K562 (cell line): ENCODE measurements around the gene TBX1. TPM values are rescaled to one million over a fixed set of nuclear protein-coding genes. Genes with fewer than 3 reads are reported as not detected.

ENCODE experiments used
- CBFA2T2 ChIP-seq: fragments of 450-650 bp; conservative IDR thresholded peaks from 2 replicates; pipeline ENCODE4 v1.6.1; 2017; ENCODE audit warnings: mild to moderate bottlenecking
- CCAR2 ChIP-seq: fragments of 200-400 bp; formaldehyde crosslinking; IDR thresholded peaks from 2 replicates; pipeline ENCODE4 v1.6.1; 2017; ENCODE audit warnings: mild to moderate bottlenecking, low read depth, low read length
- COPS2 ChIP-seq: fragments of 450-650 bp; conservative IDR thresholded peaks from 2 replicates; pipeline ENCODE4 v1.6.1; 2016; ENCODE audit warnings: mild to moderate bottlenecking, moderate library complexity
- EGR1 ChIP-seq: fragments of 450-650 bp; conservative IDR thresholded peaks from 2 replicates; pipeline ENCODE4 v1.6.1; 2017; ENCODE audit warnings: mild to moderate bottlenecking
- EP300 ChIP-seq: IDR thresholded peaks from 2 replicates; pipeline ENCODE4 v1.6.1; 2012; ENCODE audit warnings: low read length, improper control_type of control experiment
- GATAD2A ChIP-seq: fragments of 450-650 bp; IDR thresholded peaks from 2 replicates; pipeline ENCODE4 v1.6.1; 2017
- IRF2 ChIP-seq: sonication (generic); formaldehyde crosslinking; IDR thresholded peaks from 2 replicates; pipeline ENCODE4 v1.8.1; 2022; ENCODE audit warnings: mild to moderate bottlenecking, missing genetic modification reagents
- MEIS2 ChIP-seq: fragments of 450-650 bp; IDR thresholded peaks from 2 replicates; pipeline ENCODE4 v1.6.1; 2014; ENCODE audit warnings: mild to moderate bottlenecking; ENCODE audit not compliant: partially characterized antibody
- MYBL2 ChIP-seq, 2 experiments: fragments of 450-650 bp in 1 of 2; sonication (generic) in 1 of 2; formaldehyde crosslinking in 1 of 2; IDR thresholded peaks; 2 replicates each; pipeline versions ENCODE4 v1.6.1 to v1.8.1; 2017 to 2022; ENCODE audit warnings: borderline replicate concordance in 1 of 2, inconsistent platforms in 1 of 2, low read depth in 1 of 2, mild to moderate bottlenecking in 1 of 2, missing genetic modification reagents in 1 of 2, moderate library complexity in 1 of 2
- TCF7L2 ChIP-seq: fragments of 150-350 bp; IDR thresholded peaks from 2 replicates; pipeline ENCODE4 v1.6.1; 2016; ENCODE audit warnings: low read depth, mild to moderate bottlenecking, low read length, moderate library complexity
- TRIM28 ChIP-seq: fragments of 450-650 bp; IDR thresholded peaks from 2 replicates; pipeline ENCODE4 v1.6.1; 2017
- ZNF3 ChIP-seq: fragments of 250-450 bp; sonication (Bioruptor Pico); IDR thresholded peaks from 2 replicates; pipeline ENCODE4 v1.5.0; 2021; ENCODE audit warnings: mild to moderate bottlenecking, moderate library complexity
- ZNF316 ChIP-seq: fragments of 450-650 bp; IDR thresholded peaks from 2 replicates; pipeline ENCODE4 v1.6.1; 2016
- ZNF384 ChIP-seq: IDR thresholded peaks from 2 replicates; pipeline ENCODE4 v1.6.1; 2012; ENCODE audit warnings: low read depth, low read length, improper control_type of control experiment
- polyA plus RNA-seq, 8 experiments: library from polyadenylated mRNA; depleted of rRNA in 4 of 8; stranded (reverse) in 5 of 8; unstranded in 3 of 8; fragments of >200 nt; fragmentation: Nextera tagmentation in 2 of 8; fragmentation: Illumina TruSeq in 1 of 8; extraction: Ambion mirVana in 2 of 8; extraction: Trizol in 1 of 8; gene quantifications; 2 replicates each; pipeline versions ENCODE4 v1.2.1 to v1.2.3, GENCODE V29; 2011 to 2014; ENCODE audit warnings: inconsistent platforms in 1 of 8, missing spikeins in 1 of 8
- total RNA-seq, 7 experiments: library from RNA; depleted of rRNA in 6 of 7; stranded (reverse); fragments of >200 nt in 6 of 7; fragmentation: Illumina TruSeq in 2 of 7; extraction: Trizol in 2 of 7; gene quantifications; 2 replicates each; pipeline versions ENCODE4 v1.2.1 to v1.2.3, GENCODE V29; 2011 to 2021; ENCODE audit warnings: low replicate concordance in 1 of 7
- TF ChIP-seq, protein P1 (sequence below): fragments of 150-350 bp; IDR thresholded peaks from 2 replicates; pipeline ENCODE4 v1.6.1; 2014; ENCODE audit warnings: low read depth, mild to moderate bottlenecking, low read length, borderline replicate concordance
- TF ChIP-seq, protein P2 (sequence below): sonication (generic); formaldehyde crosslinking; IDR thresholded peaks from 2 replicates; pipeline ENCODE4 v1.8.0; 2022; ENCODE audit warnings: missing genetic modification reagents, mild to moderate bottlenecking, borderline replicate concordance
- TF ChIP-seq, protein P3 (sequence below): fragments of 450-650 bp; conservative IDR thresholded peaks from 2 replicates; pipeline ENCODE4 v1.6.1; 2016; ENCODE audit warnings: missing genetic modification characterization, low read depth, mild to moderate bottlenecking, missing compliant biosample characterization, moderate library complexity
- TF ChIP-seq, protein P4 (sequence below): sonication (generic); formaldehyde crosslinking; IDR thresholded peaks from 2 replicates; pipeline ENCODE4 v1.8.0; 2022; ENCODE audit warnings: mild to moderate bottlenecking, missing genetic modification reagents

TBX1 gene
- total and polyA plus RNA-seq, 9 of the 15 experiments (the other 6 are each of a cell fraction or from before 2014, with no cell fraction given), result 0.07 to 35.0 (median 3.9) TPM

DNA sequence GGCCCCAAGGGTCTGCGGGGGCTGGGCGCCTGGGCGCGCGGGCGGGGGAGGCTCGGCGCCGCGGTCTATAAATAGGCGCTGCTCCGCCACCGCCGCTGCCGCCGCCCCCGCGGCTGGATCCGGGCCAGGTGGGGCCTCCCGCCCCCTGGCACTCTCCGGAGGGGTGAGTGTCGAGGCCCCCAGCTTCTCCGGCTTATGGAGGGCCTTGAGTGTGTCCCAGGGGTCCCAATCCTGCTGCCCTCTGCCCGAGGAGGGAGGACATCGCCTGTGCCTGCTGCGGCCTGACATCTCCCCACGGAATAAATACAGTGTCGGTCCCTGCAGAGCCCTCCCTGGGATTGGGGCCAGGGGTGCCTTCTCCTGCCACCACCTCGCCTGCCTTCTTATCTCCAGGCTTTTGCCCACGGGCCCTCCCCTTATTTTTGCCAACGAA is 41.5 kb upstream of the TBX1 start (continued):
- TF ChIP-seq, protein P1, sequence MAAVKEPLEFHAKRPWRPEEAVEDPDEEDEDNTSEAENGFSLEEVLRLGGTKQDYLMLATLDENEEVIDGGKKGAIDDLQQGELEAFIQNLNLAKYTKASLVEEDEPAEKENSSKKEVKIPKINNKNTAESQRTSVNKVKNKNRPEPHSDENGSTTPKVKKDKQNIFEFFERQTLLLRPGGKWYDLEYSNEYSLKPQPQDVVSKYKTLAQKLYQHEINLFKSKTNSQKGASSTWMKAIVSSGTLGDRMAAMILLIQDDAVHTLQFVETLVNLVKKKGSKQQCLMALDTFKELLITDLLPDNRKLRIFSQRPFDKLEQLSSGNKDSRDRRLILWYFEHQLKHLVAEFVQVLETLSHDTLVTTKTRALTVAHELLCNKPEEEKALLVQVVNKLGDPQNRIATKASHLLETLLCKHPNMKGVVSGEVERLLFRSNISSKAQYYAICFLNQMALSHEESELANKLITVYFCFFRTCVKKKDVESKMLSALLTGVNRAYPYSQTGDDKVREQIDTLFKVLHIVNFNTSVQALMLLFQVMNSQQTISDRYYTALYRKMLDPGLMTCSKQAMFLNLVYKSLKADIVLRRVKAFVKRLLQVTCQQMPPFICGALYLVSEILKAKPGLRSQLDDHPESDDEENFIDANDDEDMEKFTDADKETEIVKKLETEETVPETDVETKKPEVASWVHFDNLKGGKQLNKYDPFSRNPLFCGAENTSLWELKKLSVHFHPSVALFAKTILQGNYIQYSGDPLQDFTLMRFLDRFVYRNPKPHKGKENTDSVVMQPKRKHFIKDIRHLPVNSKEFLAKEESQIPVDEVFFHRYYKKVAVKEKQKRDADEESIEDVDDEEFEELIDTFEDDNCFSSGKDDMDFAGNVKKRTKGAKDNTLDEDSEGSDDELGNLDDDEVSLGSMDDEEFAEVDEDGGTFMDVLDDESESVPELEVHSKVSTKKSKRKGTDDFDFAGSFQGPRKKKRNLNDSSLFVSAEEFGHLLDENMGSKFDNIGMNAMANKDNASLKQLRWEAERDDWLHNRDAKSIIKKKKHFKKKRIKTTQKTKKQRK, result no peak
- TF ChIP-seq IRF2 (CRISPR knock-in tag) (no peak), ZNF3 (CRISPR knock-in tag) (no peak), GATAD2A (no peak; the same call in 1 of the 2 replicates), MYBL2 (IDR thresholded peaks at IDR 0.05; ENCODE audit: low read depth) (no peak), MYBL2 (CRISPR knock-in tag; IDR thresholded peaks at IDR 0.05; ENCODE audit: borderline replicate concordance) (no peak), TRIM28 (no peak), MEIS2 (no peak), EP300 (peak; percentile 77; the same call in 1 of the 2 replicates), CCAR2 (no peak), TCF7L2 (0 out of 2 replicates have a peak, but pooled peaks have one; percentile 3), CBFA2T2 (0 out of 2 replicates have a peak, but pooled peaks have one; percentile 1), COPS2 (no peak), ZNF316 (no peak), ZNF384 (no peak), EGR1 (peak; percentile 99)
- TF ChIP-seq, protein P2, sequence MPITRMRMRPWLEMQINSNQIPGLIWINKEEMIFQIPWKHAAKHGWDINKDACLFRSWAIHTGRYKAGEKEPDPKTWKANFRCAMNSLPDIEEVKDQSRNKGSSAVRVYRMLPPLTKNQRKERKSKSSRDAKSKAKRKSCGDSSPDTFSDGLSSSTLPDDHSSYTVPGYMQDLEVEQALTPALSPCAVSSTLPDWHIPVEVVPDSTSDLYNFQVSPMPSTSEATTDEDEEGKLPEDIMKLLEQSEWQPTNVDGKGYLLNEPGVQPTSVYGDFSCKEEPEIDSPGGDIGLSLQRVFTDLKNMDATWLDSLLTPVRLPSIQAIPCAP (CRISPR knock-in tag), result no peak
- TF ChIP-seq, protein P3, sequence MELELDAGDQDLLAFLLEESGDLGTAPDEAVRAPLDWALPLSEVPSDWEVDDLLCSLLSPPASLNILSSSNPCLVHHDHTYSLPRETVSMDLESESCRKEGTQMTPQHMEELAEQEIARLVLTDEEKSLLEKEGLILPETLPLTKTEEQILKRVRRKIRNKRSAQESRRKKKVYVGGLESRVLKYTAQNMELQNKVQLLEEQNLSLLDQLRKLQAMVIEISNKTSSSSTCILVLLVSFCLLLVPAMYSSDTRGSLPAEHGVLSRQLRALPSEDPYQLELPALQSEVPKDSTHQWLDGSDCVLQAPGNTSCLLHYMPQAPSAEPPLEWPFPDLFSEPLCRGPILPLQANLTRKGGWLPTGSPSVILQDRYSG (tag), result no peak
- TF ChIP-seq, protein P4, sequence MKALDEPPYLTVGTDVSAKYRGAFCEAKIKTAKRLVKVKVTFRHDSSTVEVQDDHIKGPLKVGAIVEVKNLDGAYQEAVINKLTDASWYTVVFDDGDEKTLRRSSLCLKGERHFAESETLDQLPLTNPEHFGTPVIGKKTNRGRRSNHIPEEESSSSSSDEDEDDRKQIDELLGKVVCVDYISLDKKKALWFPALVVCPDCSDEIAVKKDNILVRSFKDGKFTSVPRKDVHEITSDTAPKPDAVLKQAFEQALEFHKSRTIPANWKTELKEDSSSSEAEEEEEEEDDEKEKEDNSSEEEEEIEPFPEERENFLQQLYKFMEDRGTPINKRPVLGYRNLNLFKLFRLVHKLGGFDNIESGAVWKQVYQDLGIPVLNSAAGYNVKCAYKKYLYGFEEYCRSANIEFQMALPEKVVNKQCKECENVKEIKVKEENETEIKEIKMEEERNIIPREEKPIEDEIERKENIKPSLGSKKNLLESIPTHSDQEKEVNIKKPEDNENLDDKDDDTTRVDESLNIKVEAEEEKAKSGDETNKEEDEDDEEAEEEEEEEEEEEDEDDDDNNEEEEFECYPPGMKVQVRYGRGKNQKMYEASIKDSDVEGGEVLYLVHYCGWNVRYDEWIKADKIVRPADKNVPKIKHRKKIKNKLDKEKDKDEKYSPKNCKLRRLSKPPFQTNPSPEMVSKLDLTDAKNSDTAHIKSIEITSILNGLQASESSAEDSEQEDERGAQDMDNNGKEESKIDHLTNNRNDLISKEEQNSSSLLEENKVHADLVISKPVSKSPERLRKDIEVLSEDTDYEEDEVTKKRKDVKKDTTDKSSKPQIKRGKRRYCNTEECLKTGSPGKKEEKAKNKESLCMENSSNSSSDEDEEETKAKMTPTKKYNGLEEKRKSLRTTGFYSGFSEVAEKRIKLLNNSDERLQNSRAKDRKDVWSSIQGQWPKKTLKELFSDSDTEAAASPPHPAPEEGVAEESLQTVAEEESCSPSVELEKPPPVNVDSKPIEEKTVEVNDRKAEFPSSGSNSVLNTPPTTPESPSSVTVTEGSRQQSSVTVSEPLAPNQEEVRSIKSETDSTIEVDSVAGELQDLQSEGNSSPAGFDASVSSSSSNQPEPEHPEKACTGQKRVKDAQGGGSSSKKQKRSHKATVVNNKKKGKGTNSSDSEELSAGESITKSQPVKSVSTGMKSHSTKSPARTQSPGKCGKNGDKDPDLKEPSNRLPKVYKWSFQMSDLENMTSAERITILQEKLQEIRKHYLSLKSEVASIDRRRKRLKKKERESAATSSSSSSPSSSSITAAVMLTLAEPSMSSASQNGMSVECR, result no peak
